IPS-18c (cell line): Measurements from ENCODE around the gene DIAPH2.

ENCODE experiments used
- H3K4me3 ChIP-seq: 2 replicates; pipeline ENCODE4 v1.7.0; 2013; ENCODE audit warnings: low read depth, mild to moderate bottlenecking, low read length, moderate library complexity; ENCODE audit not compliant: insufficient read depth
- H3K9me3 ChIP-seq: one replicate; pipeline ENCODE4 v1.6.1; 2013; ENCODE audit warnings: mild to moderate bottlenecking, low read length, moderate library complexity; ENCODE audit not compliant: control insufficient read depth, insufficient read depth

Gene DIAPH2

GRCh38 chrX:97322401-97322800 is 637.8 kb downstream of the DIAPH2 start:
- Histone ChIP-seq H3K9me3 (no peaks in the 10 kb centered on the region), H3K4me3 (no peak overlapping the region)

DNA sequence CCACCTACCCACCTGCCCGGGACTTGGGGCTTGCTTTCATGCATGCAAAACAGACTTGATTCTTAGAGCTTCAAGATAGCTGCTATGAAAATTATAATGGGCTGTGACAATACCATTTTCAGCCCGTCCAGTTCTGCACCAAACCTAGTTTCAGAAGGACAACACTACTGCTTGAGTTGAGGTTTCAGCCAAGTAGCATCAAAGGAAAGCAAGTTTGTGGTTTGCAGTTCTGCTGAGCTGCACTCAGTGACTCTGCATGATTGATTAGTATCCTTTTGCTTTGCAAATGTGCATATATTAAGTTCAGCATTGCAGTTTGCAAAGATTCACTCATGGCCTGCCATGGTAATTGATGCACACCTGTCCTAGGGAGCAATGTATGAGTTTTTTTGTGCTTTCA is 641.8 kb downstream of the DIAPH2 start:
- Histone ChIP-seq H3K9me3 (no peaks in the 10 kb centered on the region), H3K4me3 (no peak overlapping the region)

GRCh38 chrX:97328853-97329390 is 644.3 kb downstream of the DIAPH2 start:
- Histone ChIP-seq H3K4me3 (no peak overlapping the region), H3K9me3 (no peaks in the 10 kb centered on the region)

GRCh38 chrX:97330151-97330550 is 645.5 kb downstream of the DIAPH2 start:
- H3K9me3 ChIP-seq, result no peaks in the 10 kb centered on the region
- no peak overlapping the region for H3K4me3 ChIP-seq

DNA sequence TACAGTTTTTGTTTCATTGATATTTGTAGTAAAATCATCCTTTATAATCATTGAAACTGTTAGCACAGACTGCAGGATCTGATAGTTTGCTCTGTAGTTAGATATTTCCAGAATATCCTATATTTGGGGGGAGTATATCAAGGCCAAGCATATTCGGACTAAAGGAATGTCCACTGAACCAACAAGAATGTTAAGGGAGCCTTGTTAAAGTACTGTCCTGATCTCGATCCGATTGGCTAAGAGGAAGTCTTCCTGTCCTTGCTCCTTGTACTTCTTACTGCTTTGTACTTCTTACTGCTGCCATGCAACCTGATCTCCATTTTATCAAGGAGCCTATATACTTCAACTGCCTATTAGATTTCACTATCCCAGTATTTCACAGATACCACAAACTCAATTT is 648.3 kb downstream of the DIAPH2 start:
- Histone ChIP-seq H3K4me3 (no peak overlapping the region), H3K9me3 (no peaks in the 10 kb centered on the region)

DNA sequence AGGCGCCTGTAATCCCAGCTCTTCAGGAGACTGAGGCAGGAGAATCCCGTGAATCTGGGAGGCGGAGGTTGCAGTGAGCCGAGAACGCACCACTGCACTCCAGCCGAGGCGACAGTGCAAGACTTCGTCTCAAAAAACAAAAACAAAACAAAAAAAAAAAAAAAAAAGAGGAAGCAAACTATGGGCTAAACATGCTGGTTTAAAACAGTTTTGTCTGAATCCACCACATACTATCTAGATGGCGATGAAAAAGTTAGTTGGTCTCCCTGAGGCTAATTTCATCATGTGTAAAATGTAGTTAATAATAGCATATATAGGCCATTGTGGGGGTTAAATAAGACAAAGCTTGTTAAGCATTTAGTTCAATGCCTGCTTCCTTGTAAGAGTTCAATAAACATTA is 650.2 kb downstream of the DIAPH2 start:
- H3K4me3 ChIP-seq, result no peak overlapping the region
- no peaks in the 10 kb centered on the region for H3K9me3 ChIP-seq

DNA sequence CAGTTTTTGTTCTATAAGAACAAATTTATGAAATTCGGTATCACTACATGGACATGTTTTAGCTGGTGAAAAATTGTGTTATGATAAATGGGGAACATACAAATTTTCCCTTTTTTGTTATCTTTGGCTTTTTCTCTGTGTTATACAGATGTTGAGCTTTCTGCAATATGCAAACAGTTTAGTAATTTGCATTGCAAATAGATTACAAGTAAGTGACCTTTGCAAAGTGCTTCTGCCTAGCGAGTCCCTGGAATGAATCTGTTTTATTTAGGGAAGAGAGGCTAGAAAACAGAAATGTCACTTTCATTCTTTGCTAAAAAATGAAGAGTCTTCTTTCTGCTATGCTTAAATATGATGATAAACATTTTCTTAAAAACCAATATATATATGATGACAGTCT is 660.1 kb downstream of the DIAPH2 start:
- Histone ChIP-seq H3K4me3 (no peak overlapping the region), H3K9me3 (no peaks in the 10 kb centered on the region)

- Histone ChIP-seq H3K4me3 (no peak overlapping the region), H3K9me3 (no peaks in the 10 kb centered on the region)
Observed at GRCh38 chrX:97358941-97359340, 674.3 kb downstream of the DIAPH2 start.

GRCh38 chrX:97363843-97364242 is 679.2 kb downstream of the DIAPH2 start:
- H3K4me3 ChIP-seq, result no peak overlapping the region
- no peaks in the 10 kb centered on the region for H3K9me3 ChIP-seq

- Histone ChIP-seq H3K4me3 (no peak overlapping the region), H3K9me3 (no peaks in the 10 kb centered on the region)
Observed at GRCh38 chrX:97366237-97366636, 681.6 kb downstream of the DIAPH2 start.

DNA sequence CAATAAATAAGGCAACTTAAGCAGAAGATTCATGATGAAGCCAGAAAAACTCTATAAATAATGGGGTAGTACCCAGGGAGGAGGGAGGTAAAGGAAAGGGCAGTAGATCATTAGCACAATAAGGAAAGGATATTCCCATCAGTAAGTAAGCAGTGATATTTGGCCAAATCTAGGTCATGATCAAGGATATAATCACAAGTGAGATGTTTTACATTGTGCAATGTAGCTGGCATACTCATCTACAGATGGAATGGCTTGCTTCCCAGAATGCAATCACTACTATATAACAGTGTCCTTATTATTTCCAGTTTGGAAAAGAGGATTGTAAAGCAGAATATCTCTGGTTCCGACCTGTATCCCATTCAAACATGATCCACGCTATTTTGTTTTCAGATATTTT is 682.5 kb downstream of the DIAPH2 start:
- H3K4me3 ChIP-seq, result no peak overlapping the region
- no peaks in the 10 kb centered on the region for H3K9me3 ChIP-seq

DNA sequence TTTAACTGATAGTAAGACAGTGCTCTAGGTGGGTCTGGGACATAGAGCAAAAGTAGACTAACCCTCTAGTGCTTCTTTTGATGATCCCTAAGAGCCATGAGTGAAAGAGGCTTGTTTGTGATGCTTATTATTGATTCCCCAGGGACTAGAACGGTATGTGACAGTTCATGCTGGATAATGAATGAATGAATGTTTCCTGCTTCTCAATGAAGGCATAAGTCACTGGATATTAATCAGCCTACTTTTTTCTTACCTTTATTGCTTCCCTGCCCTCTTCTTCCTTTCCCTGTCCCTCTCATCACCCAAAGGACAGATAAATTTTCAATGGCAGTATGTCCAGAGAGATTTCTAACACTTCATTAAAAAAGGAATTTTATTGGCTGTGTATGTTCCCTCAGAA is 685.3 kb downstream of the DIAPH2 start:
- no peaks in the 10 kb centered on the region for H3K9me3 ChIP-seq
- no peak overlapping the region for H3K4me3 ChIP-seq

DNA sequence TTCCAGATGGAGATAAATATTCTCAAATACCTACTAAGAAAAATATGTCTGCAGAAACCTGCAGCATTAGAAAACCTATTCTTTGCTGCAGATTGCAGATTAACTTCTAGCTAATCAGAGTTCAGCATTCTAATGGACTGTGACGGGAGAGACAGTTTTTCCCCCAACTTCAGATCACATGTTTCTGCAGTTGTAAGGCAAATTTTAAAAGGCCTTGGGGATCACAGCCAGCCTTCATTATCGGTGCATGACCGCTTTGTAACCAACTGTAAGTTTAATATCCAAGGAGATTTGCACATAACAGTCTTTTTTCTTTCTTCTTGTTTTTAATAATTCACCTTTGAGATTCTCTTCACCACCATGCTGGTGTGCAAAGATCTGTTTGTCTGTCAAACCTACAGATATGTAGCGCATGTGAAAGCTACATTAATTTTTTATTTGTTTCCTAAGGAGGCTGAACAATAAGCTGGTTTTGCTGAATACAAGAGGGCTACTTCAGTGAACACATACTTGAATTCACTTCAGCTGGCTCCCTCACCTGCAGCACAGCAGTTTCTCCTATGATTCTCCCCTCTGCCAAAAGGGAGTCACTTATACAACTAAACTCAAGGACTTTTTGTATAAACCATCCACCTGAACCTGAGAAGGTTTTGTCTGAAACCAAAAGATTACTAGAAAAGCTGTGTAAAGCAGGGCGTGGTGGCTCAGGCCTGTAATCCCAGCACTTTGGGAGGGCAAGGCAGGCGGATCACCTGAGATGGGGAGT is 687.5 kb downstream of the DIAPH2 start:
- Histone ChIP-seq H3K4me3 (no peak overlapping the region), H3K9me3 (no peaks in the 10 kb centered on the region)

GRCh38 chrX:97374266-97374665 is 689.6 kb downstream of the DIAPH2 start:
- no peak overlapping the region for H3K4me3 ChIP-seq
- no peaks in the 10 kb centered on the region for H3K9me3 ChIP-seq

DNA sequence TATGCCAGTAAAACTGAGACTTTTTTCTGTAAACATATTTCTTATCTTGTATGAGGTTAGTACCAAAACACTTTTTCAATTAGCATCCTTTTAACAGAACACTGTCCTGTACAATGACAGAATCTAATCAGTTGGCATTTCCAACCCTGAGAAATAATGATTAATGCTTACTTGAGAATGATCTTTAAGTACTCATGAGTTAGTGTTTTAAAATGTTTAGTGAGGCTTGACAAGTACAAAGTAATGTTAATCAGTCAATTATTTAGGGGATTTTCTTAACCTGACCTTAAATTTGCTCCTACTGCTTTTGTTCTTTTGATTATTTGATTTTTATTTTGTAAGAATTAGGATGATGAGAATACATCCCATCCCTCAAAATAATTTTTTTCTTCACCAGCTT is 695.6 kb downstream of the DIAPH2 start:
- no peak overlapping the region for H3K4me3 ChIP-seq
- no peaks in the 10 kb centered on the region for H3K9me3 ChIP-seq

DNA sequence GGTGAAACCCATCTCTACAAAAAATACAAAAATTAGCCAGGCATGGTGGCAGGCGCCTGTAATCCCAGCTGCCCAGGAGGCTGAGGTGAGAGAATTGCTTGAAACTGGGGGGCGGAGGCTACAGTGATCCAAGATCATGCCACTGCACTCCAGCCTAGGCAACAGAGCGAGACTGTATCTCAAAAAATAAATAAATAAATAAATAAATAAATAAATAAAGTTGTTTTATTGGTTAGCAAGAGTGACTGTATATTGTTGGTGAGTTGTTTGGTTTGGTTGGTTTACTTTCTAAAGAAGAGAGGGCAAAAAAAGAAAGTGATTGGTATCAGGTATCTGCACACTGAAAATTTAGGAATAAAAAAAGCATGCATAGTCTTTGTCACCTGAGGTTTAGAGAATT is 700.0 kb downstream of the DIAPH2 start:
- H3K9me3 ChIP-seq, result no peaks in the 10 kb centered on the region
- no peak overlapping the region for H3K4me3 ChIP-seq

- H3K9me3 ChIP-seq, result no peaks in the 10 kb centered on the region
- no peak overlapping the region for H3K4me3 ChIP-seq
Observed at GRCh38 chrX:97387004-97387403, 702.4 kb downstream of the DIAPH2 start.

- Histone ChIP-seq H3K9me3 (no peaks in the 10 kb centered on the region), H3K4me3 (no peak overlapping the region)
Observed at GRCh38 chrX:97389761-97390192, 705.1 kb downstream of the DIAPH2 start.

GRCh38 chrX:97397371-97397770 is 712.7 kb downstream of the DIAPH2 start:
- H3K4me3 ChIP-seq, result no peak overlapping the region
- no peaks in the 10 kb centered on the region for H3K9me3 ChIP-seq
